ENCODE results near the gene CHFR.
"Not testable (repeated sequence)": the region's sequence is repeated elsewhere in the genome, so short reads cannot be mapped to it uniquely, and the experiment has no call there.

Gene CHFR

DNA sequence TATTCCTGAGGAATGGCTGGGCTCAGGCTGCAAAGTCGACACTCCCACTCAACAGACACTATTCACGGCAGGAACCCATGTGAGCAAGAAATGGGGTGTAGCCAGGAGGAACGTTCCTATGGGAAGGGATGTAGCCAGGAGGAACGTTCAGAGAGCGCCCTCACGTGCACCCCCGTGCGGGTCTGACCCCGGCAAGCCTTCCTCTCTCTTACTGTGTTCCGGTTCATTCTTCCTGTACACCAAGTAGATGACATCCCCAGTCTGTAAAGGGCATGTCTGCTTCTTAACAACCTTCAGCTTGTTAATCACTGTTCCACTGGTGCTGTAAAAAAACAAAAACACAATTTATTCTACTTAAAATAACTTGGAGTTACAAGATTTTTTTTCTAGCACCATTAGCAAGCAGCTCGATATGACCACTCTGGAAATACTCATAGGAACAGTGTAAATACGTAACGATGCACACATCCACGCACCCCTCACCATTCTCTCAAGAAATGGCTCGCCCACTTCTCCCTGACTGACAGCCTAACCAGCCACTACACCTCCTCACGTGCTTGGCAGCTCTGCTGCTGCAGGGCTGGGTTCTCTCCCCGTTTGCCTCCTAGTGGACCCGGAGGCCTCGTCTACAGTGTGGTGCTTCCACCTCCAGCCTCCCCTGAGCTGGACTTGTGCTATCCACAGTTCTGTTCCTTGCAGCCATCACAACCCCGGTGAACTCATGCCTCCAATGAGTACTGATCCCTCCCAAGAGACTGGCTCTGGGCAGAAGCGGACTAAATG, 15.1 kb downstream of the CHFR start:
- TF ChIP-seq POLR2A (IDR thresholded peaks at IDR 0.05; ENCODE audit: low read depth, low read length) (no peak), POLR2AphosphoS5 (IDR thresholded peaks at IDR 0.05; ENCODE audit: low read depth, low read length) (no peak), TAF1 (IDR thresholded peaks at IDR 0.05; ENCODE audit: borderline replicate concordance, low read depth, low read length) (no peak)
- no peak for FAIRE-seq

GRCh38 chr12:132869551-132869950, 17.9 kb downstream of the CHFR start:
- FAIRE-seq (no peak), DNase-seq (ENCODE audit: insufficient read length) (no peak)
- no peak for TF ChIP-seq POLR2A (IDR thresholded peaks at IDR 0.05; ENCODE audit: low read depth, low read length)
- TF ChIP-seq TAF1 (IDR thresholded peaks at IDR 0.05; ENCODE audit: borderline replicate concordance, low read depth, low read length), result no peak

More for the DNA sequence above, 15.1 kb downstream of the CHFR start:
- no peak for DNase-seq (ENCODE audit: insufficient read length)

- TF ChIP-seq POLR2A (IDR thresholded peaks at IDR 0.05; ENCODE audit: low read depth, low read length), result no peak
- no peak for TF ChIP-seq TAF1 (IDR thresholded peaks at IDR 0.05; ENCODE audit: borderline replicate concordance, low read depth, low read length)
- no peak for TF ChIP-seq POLR2AphosphoS5 (IDR thresholded peaks at IDR 0.05; ENCODE audit: low read depth, low read length)
- FAIRE-seq (peak; percentile 24), DNase-seq (ENCODE audit: insufficient read length) (no peak)
Measured at GRCh38 chr12:132866251-132866828, 21.1 kb downstream of the CHFR start.

- no peak for DNase-seq (ENCODE audit: insufficient read length)
- no peak for FAIRE-seq
- TF ChIP-seq POLR2AphosphoS5 (IDR thresholded peaks at IDR 0.05; ENCODE audit: low read depth, low read length) (no peak), TAF1 (IDR thresholded peaks at IDR 0.05; ENCODE audit: borderline replicate concordance, low read depth, low read length) (no peak), POLR2A (IDR thresholded peaks at IDR 0.05; ENCODE audit: low read depth, low read length) (no peak)
Measured at GRCh38 chr12:132861558-132861957, 25.8 kb downstream of the CHFR start.

- no peak for FAIRE-seq
- no peak for DNase-seq (ENCODE audit: insufficient read length)
- TF ChIP-seq TAF1 (IDR thresholded peaks at IDR 0.05; ENCODE audit: borderline replicate concordance, low read depth, low read length), result no peak
- TF ChIP-seq POLR2AphosphoS5 (IDR thresholded peaks at IDR 0.05; ENCODE audit: low read depth, low read length), result no peak
- no peak for TF ChIP-seq POLR2A (IDR thresholded peaks at IDR 0.05; ENCODE audit: low read depth, low read length)
Measured at GRCh38 chr12:132858718-132859266, 28.6 kb downstream of the CHFR start.

DNA sequence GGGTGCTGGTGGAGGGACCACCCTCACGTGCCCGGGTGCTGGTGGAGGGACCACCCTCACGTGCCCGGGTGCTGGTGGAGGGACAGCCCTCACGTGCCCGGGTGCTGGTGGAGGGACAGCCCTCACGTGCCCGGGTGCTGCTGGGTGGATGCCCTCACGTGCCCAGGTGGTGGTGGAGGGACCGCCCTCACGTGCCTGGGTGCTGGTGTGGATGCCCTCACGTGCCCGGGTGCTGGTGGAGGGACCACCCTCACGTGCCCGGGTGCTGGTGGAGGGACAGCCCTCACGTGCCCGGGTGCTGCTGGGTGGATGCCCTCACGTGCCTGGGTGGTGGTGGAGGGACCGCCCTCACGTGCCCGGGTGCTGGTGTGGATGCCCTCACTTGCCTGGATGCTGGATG, 30.4 kb downstream of the CHFR start:
- FAIRE-seq; DNase-seq (ENCODE audit: insufficient read length): not testable (repeated sequence)

DNA sequence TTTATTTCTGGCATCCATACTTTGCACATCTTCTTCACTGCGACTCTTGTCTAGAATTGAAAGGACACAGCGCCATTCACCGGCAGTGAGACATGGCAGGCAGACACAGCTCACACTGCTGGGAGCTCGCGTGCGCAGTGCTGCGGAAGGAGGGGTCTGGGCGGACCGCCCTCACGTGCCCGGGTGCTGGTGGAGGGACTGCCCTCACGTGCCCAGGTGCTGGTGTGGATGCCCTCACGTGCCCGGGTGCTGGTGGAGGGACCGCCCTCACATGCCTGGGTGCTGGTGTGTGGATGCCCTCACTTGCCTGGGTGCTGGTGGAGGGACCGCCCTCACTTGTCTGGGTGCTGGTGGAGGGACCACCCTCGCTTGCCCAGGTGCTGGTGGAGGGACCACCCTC, 30.8 kb downstream of the CHFR start:
- FAIRE-seq, result no peak
- no peak for TF ChIP-seq POLR2AphosphoS5 (IDR thresholded peaks at IDR 0.05; ENCODE audit: low read depth, low read length)
- no peak for TF ChIP-seq POLR2A (IDR thresholded peaks at IDR 0.05; ENCODE audit: low read depth, low read length)
- no peak for TF ChIP-seq TAF1 (IDR thresholded peaks at IDR 0.05; ENCODE audit: borderline replicate concordance, low read depth, low read length)
- no peak for DNase-seq (ENCODE audit: insufficient read length)

- FAIRE-seq; DNase-seq (ENCODE audit: insufficient read length): not testable (repeated sequence)
Measured at GRCh38 chr12:132855211-132855610, 32.2 kb downstream of the CHFR start.

GRCh38 chr12:132853285-132854092, 33.9 kb downstream of the CHFR start:
- no peak for FAIRE-seq
- DNase-seq (ENCODE audit: insufficient read length), result no peak
- no peak for TF ChIP-seq POLR2A (IDR thresholded peaks at IDR 0.05; ENCODE audit: low read depth, low read length)
- TF ChIP-seq POLR2AphosphoS5 (IDR thresholded peaks at IDR 0.05; ENCODE audit: low read depth, low read length), result no peak
- TF ChIP-seq TAF1 (IDR thresholded peaks at IDR 0.05; ENCODE audit: borderline replicate concordance, low read depth, low read length), result no peak

DNA sequence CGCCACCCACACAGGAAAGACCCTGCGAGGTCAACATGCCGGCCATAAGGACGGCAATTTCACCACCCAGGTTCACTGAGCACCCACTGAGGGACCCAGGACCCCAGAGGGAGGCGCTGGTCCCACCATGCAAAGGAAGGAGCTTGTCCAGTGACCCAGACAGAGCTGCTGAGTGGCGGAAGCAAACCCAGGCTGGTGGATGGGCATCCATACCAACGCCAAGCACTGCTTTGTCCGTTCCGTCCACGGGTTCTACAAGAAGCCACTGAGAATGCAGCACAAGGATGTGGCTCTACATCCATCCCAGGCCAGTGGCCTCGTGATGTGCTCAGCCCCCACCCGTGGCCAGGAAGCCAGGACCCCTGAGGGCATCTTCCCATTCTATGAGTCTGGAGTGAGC, 34.9 kb downstream of the CHFR start:
- DNase-seq (ENCODE audit: insufficient read length), result no peak
- FAIRE-seq, result no peak
- TF ChIP-seq POLR2AphosphoS5 (IDR thresholded peaks at IDR 0.05; ENCODE audit: low read depth, low read length), result no peak
- no peak for TF ChIP-seq TAF1 (IDR thresholded peaks at IDR 0.05; ENCODE audit: borderline replicate concordance, low read depth, low read length)
- TF ChIP-seq POLR2A (IDR thresholded peaks at IDR 0.05; ENCODE audit: low read depth, low read length), result no peak

GRCh38 chr12:132851465-132851864, 35.9 kb downstream of the CHFR start:
- TF ChIP-seq POLR2AphosphoS5 (IDR thresholded peaks at IDR 0.05; ENCODE audit: low read depth, low read length), result no peak
- TF ChIP-seq TAF1 (IDR thresholded peaks at IDR 0.05; ENCODE audit: borderline replicate concordance, low read depth, low read length), result no peak
- no peak for TF ChIP-seq POLR2A (IDR thresholded peaks at IDR 0.05; ENCODE audit: low read depth, low read length)
- FAIRE-seq (no peak), DNase-seq (ENCODE audit: insufficient read length) (no peak)

- DNase-seq (ENCODE audit: insufficient read length) (no peak), FAIRE-seq (no peak)
- TF ChIP-seq POLR2AphosphoS5 (IDR thresholded peaks at IDR 0.05; ENCODE audit: low read depth, low read length) (no peak), TAF1 (IDR thresholded peaks at IDR 0.05; ENCODE audit: borderline replicate concordance, low read depth, low read length) (no peak), POLR2A (IDR thresholded peaks at IDR 0.05; ENCODE audit: low read depth, low read length) (no peak)
Measured at GRCh38 chr12:132850291-132850690, 37.1 kb downstream of the CHFR start.

All from GM12892 (cell line).